Gastroesophageal sphincter (tissue), 4 donors: ENCODE measurements around the gene POU4F2. TPM values are rescaled to one million over a fixed set of nuclear protein-coding genes. Genes with fewer than 3 reads are reported as not detected.
A peak's percentile ranks its signal among the peaks of the same experiment; 100 is the strongest.
"Not testable (repeated sequence)": the region's sequence is repeated elsewhere in the genome, so short reads cannot be mapped to it uniquely, and the experiment has no call there.

Source experiments
- ATAC-seq: fragments of 150-250 bp; one replicate; pipeline ENCODE4 v1.9.1; 2016; ENCODE audit warnings: mild to moderate bottlenecking, moderate library complexity
- H3K27ac ChIP-seq, 4 donors: fragments of 200-600 bp; sonication (generic) in 3 of 4; 1 replicate in 3 of 4; 2 replicates in 1 of 4; pipeline ENCODE4 v1.5.1; 2016 to 2019
- H3K27me3 ChIP-seq: fragments of 200-600 bp; sonication (generic); one replicate; pipeline ENCODE4 v1.5.1; 2019
- H3K36me3 ChIP-seq, 2 donors: fragments of 200-600 bp; sonication (generic); one replicate each; pipeline ENCODE4 v1.5.1; 2019; ENCODE audit warnings: control low read depth in 1 of 2
- H3K4me1 ChIP-seq, 3 donors: fragments of 200-600 bp; sonication (generic); 1 replicate in 2 of 3; 2 replicates in 1 of 3; pipeline ENCODE4 v1.5.1; 2016 to 2019; ENCODE audit warnings: control low read depth in 2 of 3
- H3K4me3 ChIP-seq, 2 donors: fragments of 200-600 bp; sonication (generic); one replicate each; pipeline ENCODE4 v1.5.1; 2019; ENCODE audit warnings: mild to moderate bottlenecking in 1 of 2, moderate library complexity in 1 of 2
- H3K9me3 ChIP-seq, 3 donors: fragments of 200-600 bp; sonication (generic); one replicate each; pipeline ENCODE4 v1.5.1; 2017 to 2019; ENCODE audit warnings: control low read depth in 2 of 3
- EP300 ChIP-seq: sonication (generic); formaldehyde crosslinking; IDR thresholded peaks from one replicate; pipeline ENCODE4 v1.6.1; 2017; ENCODE audit warnings: antibody characterized with exemption, mild to moderate bottlenecking
- POLR2A ChIP-seq, 2 donors: fragments of 450-650 bp; IDR thresholded peaks; one replicate each; pipeline ENCODE4 v1.6.1; 2017; ENCODE audit warnings: antibody characterized with exemption in 2 of 2, mild to moderate bottlenecking in 2 of 2, moderate library complexity in 1 of 2
- POLR2AphosphoS5 ChIP-seq: sonication (generic); formaldehyde crosslinking; IDR thresholded peaks from one replicate; pipeline ENCODE4 v1.6.1; 2017; ENCODE audit warnings: antibody characterized with exemption
- WGBS, 2 donors: methylation state at CpG; one replicate each; pipeline ENCODE4 v1.1.5; 2018; ENCODE audit warnings: low coverage in 1 of 2; 5-methylcytosine and 5-hydroxymethylcytosine counted together
- total RNA-seq, 4 donors: library from RNA; depleted of rRNA; stranded (reverse); fragments of >200 nt; gene quantifications; one replicate each; pipeline ENCODE4 v1.1.0, GENCODE V29; 2016
- TF ChIP-seq, protein P1 (sequence below), 4 experiments: fragments of 200-600 bp in 2 of 4; fragments of 450-650 bp in 2 of 4; sonication (generic) in 1 of 4; IDR thresholded peaks; one replicate each; pipeline ENCODE4 v1.5.1; 2017 to 2019; ENCODE audit warnings: antibody characterized with exemption in 4 of 4, mild to moderate bottlenecking in 2 of 4, moderate library complexity in 2 of 4

Gene POU4F2
- total RNA-seq, 4 donors from 2014 or later = not detected

- no peak overlapping the region for H3K27ac ChIP-seq
- no peak for ATAC-seq
- peaks cover 0 to 25% (median 4%) of the 10 kb centered on the region in 3 donors for H3K4me1 ChIP-seq
- TF ChIP-seq, protein P1, sequence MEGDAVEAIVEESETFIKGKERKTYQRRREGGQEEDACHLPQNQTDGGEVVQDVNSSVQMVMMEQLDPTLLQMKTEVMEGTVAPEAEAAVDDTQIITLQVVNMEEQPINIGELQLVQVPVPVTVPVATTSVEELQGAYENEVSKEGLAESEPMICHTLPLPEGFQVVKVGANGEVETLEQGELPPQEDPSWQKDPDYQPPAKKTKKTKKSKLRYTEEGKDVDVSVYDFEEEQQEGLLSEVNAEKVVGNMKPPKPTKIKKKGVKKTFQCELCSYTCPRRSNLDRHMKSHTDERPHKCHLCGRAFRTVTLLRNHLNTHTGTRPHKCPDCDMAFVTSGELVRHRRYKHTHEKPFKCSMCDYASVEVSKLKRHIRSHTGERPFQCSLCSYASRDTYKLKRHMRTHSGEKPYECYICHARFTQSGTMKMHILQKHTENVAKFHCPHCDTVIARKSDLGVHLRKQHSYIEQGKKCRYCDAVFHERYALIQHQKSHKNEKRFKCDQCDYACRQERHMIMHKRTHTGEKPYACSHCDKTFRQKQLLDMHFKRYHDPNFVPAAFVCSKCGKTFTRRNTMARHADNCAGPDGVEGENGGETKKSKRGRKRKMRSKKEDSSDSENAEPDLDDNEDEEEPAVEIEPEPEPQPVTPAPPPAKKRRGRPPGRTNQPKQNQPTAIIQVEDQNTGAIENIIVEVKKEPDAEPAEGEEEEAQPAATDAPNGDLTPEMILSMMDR (IDR thresholded peaks at IDR 0.05) = no peak
- no peak for TF ChIP-seq POLR2A (IDR thresholded peaks at IDR 0.05)
- TF ChIP-seq EP300 = no peak
- no peak for TF ChIP-seq POLR2AphosphoS5
- H3K4me3 ChIP-seq = no peak overlapping the region
- no peaks in the 10 kb centered on the region for H3K9me3 ChIP-seq
- 0% methylated on average over 1 to 4 of the region's 4 CpGs for WGBS, 2 donors
- no peaks in the 10 kb centered on the region for H3K36me3 ChIP-seq
- peaks cover 99% of the 10 kb centered on the region for H3K27me3 ChIP-seq
Observed at GRCh38 chr4:146650034-146650433, 11.3 kb downstream of the POU4F2 start.

- Histone ChIP-seq H3K4me1 (peaks cover 0 to 17% (median 7%) of the 10 kb centered on the region in 3 donors), H3K27ac (no peak overlapping the region), H3K36me3 (no peaks in the 10 kb centered on the region), H3K9me3 (no peaks in the 10 kb centered on the region), H3K4me3 (peak overlapping the region; percentile 8 to 57), H3K27me3 (peaks cover 69% of the 10 kb centered on the region)
- WGBS, 2 donors = 0 to 1% methylated on average over 2 to 11 of the region's 72 CpGs
- TF ChIP-seq, protein P1 (IDR thresholded peaks at IDR 0.05) = peak in 1 of 4 experiments; percentile 14
- TF ChIP-seq POLR2AphosphoS5 = no peak
- ATAC-seq = peak; percentile 48
Observed at GRCh38 chr4:146654687-146655520, 16.2 kb downstream of the POU4F2 start.

GRCh38 chr4:146655521-146655856, 16.8 kb downstream of the POU4F2 start:
- H3K9me3 ChIP-seq = no peaks in the 10 kb centered on the region
- ATAC-seq = no peak
- H3K4me1 ChIP-seq = peaks cover 0 to 17% (median 7%) of the 10 kb centered on the region in 3 donors
- H3K4me3 ChIP-seq = peak overlapping the region in 1 of 2 donors; percentile 57
- no peak overlapping the region for H3K27ac ChIP-seq
- H3K27me3 ChIP-seq = peaks cover 66% of the 10 kb centered on the region
- TF ChIP-seq EP300 = no peak
- TF ChIP-seq POLR2A (IDR thresholded peaks at IDR 0.05) = no peak
- TF ChIP-seq POLR2AphosphoS5 = no peak
- TF ChIP-seq, protein P1 (IDR thresholded peaks at IDR 0.05) = no peak
- 56 to 67% methylated on average over 1 of the region's 9 CpGs for WGBS, 2 donors
- no peaks in the 10 kb centered on the region for H3K36me3 ChIP-seq

DNA sequence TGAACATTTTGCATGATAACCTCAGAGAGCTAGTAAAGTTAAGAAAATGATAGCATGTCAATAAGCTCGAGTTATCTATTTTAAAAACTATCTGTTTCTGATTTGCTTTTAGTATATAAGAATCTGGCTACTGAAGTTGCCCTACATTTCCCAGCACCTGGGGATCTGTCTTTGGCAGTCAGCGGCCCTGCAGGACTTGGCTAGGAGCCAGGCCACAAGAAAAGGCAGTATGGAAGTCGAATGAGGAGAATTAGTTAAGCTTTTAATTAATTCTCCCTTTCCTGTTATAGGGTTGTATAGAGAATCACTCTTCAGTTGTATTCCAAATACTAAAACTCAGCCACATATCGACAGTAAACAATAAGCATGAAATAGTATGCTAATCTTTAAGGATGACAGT, 22.7 kb downstream of the POU4F2 start:
- H3K27me3 ChIP-seq = peaks cover 7% of the 10 kb centered on the region
- ATAC-seq = no peak
- WGBS, 2 donors = 32 to 41% methylated on average over 4 of the region's 4 CpGs
- H3K36me3 ChIP-seq = no peaks in the 10 kb centered on the region
- no peak overlapping the region for H3K27ac ChIP-seq
- no peaks in the 10 kb centered on the region for H3K9me3 ChIP-seq
- TF ChIP-seq, protein P1 (IDR thresholded peaks at IDR 0.05) = no peak
- TF ChIP-seq POLR2A (IDR thresholded peaks at IDR 0.05) (no peak), EP300 (no peak), POLR2AphosphoS5 (no peak)
- no peaks in the 10 kb centered on the region for H3K4me1 ChIP-seq
- H3K4me3 ChIP-seq = no peak overlapping the region

DNA sequence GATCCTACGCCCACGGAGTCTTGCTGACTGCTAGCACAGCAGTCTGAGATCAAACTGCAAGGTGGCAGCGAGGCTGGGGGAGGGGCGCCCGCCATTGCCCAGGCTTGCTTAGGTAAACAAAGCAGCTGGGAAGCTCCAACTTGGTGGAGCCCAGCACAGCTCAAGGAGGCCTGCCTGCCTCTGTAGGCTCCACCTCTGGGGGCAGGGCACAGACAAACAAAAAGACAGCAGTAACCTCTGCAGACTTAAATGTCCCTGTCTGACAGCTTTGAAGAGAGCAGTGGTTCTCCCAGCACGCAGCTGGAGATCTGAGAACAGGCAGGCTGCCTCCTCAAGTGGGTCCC, 25.2 kb downstream of the POU4F2 start:
- not testable (repeated sequence) for H3K36me3 ChIP-seq, H3K27ac ChIP-seq, H3K4me3 ChIP-seq, H3K4me1 ChIP-seq, H3K9me3 ChIP-seq, H3K27me3 ChIP-seq, ATAC-seq
- 32 to 40% methylated on average over 2 to 4 of the region's 6 CpGs for WGBS, 2 donors
